ENCODE measurements around the gene PSD2. TPM values are rescaled to one million over a fixed set of nuclear protein-coding genes. Genes with fewer than 3 reads are reported as not detected.
A peak's percentile ranks its signal among the peaks of the same experiment; 100 is the strongest.

PSD2 gene
- total RNA-seq, 1 donor from 2014 or later: 15.9 TPM

GRCh38 chr5:139809331-139809810 lies 13.8 kb downstream of the PSD2 start:
- no peak for DNase-seq (ENCODE audit: low spot score in 2 of 2)
- FAIRE-seq: no peak

GRCh38 chr5:139810341-139811273 lies 15.0 kb downstream of the PSD2 start:
- no peak for DNase-seq (ENCODE audit: low spot score in 2 of 2)
- FAIRE-seq: no peak

- DNase-seq (ENCODE audit: low spot score in 2 of 2): no peak
- no peak for FAIRE-seq
These were observed 15.6 kb downstream of the PSD2 start for GRCh38 chr5:139811274-139811607.

- no peak for FAIRE-seq
These were observed 16.7 kb downstream of the PSD2 start for GRCh38 chr5:139812323-139812722.

GRCh38 chr5:139812836-139813805 lies 17.5 kb downstream of the PSD2 start:
- no peak for FAIRE-seq

More at GRCh38 chr5:139812323-139812722, 16.7 kb downstream of the PSD2 start:
- DNase-seq (ENCODE audit: low spot score in 2 of 2): no peak

GRCh38 chr5:139814191-139814601 lies 18.6 kb downstream of the PSD2 start:
- no peak for DNase-seq (ENCODE audit: low spot score in 2 of 2)
- no peak for FAIRE-seq

More at GRCh38 chr5:139812836-139813805, 17.5 kb downstream of the PSD2 start:
- no peak for DNase-seq (ENCODE audit: low spot score in 2 of 2)

- DNase-seq (ENCODE audit: low spot score in 2 of 2) (no peak), FAIRE-seq (no peak)
These were observed 19.2 kb downstream of the PSD2 start for GRCh38 chr5:139814704-139815280.

GRCh38 chr5:139816566-139816965 lies 21.0 kb downstream of the PSD2 start:
- no peak for FAIRE-seq
- no peak for DNase-seq (ENCODE audit: low spot score in 2 of 2)

GRCh38 chr5:139817362-139817761 lies 21.8 kb downstream of the PSD2 start:
- no peak for FAIRE-seq
- DNase-seq (ENCODE audit: low spot score in 2 of 2): no peak

GRCh38 chr5:139817970-139818369 lies 22.4 kb downstream of the PSD2 start:
- FAIRE-seq: no peak
- DNase-seq (ENCODE audit: low spot score in 2 of 2): no peak

GRCh38 chr5:139820130-139820529 lies 24.5 kb downstream of the PSD2 start:
- FAIRE-seq: no peak
- no peak for DNase-seq (ENCODE audit: low spot score in 2 of 2)

- no peak for FAIRE-seq
- DNase-seq (ENCODE audit: low spot score in 2 of 2): no peak
These were observed 25.0 kb downstream of the PSD2 start for GRCh38 chr5:139820606-139821005.

- DNase-seq (ENCODE audit: low spot score in 2 of 2): no peak
- no peak for FAIRE-seq
These were observed 26.4 kb downstream of the PSD2 start for GRCh38 chr5:139821806-139822552.

- DNase-seq (ENCODE audit: low spot score in 2 of 2): no peak
- no peak for FAIRE-seq
These were observed 27.2 kb downstream of the PSD2 start for GRCh38 chr5:139822553-139823425.

- FAIRE-seq (no peak), DNase-seq (ENCODE audit: low spot score in 2 of 2) (no peak)
These were observed 28.2 kb downstream of the PSD2 start for GRCh38 chr5:139823757-139824355.

GRCh38 chr5:139825690-139826089 lies 30.1 kb downstream of the PSD2 start:
- DNase-seq (ENCODE audit: low spot score in 2 of 2) (no peak), FAIRE-seq (no peak)

GRCh38 chr5:139828207-139828895 lies 32.7 kb downstream of the PSD2 start:
- FAIRE-seq (no peak), DNase-seq (ENCODE audit: low spot score in 2 of 2) (peak in 1 of 2 donors; percentile 60)

GRCh38 chr5:139829471-139829870 lies 33.9 kb downstream of the PSD2 start:
- DNase-seq (ENCODE audit: low spot score in 2 of 2) (no peak), FAIRE-seq (no peak)
